Embryonic facial prominence (tissue), 1 donor: ENCODE results near the gene HNRNPUL1.
"Not testable (repeated sequence)": the region's sequence is repeated elsewhere in the genome, so short reads cannot be mapped to it uniquely, and the experiment has no call there.

ENCODE experiments used
- DNase-seq: peaks from one replicate; pipeline ENCODE4 v3.0.0-alpha.2; 2016; ENCODE audit errors: extremely low spot score

Gene HNRNPUL1

DNA sequence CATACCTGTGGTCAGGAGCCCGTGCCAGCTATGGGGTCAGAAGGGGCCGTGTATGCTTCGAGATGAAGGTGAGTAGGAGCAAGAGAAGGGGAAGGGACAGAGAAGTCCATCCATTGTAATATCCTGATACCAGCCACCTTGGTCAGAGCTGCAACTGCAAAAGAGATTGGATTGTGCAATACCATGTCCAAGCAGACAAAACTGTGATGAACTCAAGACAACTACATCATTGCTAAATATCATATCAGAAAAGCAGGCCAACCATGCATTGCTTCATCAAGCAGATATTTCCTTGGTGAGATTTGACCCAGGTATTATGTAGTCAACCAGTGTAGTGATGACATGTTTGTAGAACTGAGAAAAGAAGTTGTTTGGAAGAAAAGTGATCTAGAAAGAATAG, 12.1 kb downstream of the HNRNPUL1 start:
- DNase-seq: no peak

- DNase-seq: no peak
Observed at GRCh38 chr19:41278478-41278877, 14.3 kb downstream of the HNRNPUL1 start.

- DNase-seq: no peak
Observed at GRCh38 chr19:41288673-41289530, 24.7 kb downstream of the HNRNPUL1 start.

DNA sequence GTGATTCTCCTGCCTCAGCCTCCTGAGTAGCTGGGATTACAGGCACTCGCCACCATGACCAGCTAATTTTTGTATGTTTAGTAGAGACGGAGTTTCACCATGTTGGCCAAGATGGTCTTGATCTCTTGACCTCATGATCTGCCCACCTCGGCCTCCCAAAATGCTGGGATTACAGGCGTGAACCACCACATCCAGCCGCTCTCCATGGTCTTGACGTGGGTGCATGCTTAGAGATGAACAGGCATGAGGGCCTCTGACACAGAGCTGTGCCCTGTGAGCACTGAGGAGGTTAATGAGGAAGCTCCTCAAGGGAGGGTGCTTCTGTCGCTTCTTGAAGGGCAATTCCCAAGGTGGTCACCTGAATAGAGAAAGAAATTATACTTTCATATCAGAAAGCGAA, 25.6 kb downstream of the HNRNPUL1 start:
- DNase-seq: not testable (repeated sequence)

DNA sequence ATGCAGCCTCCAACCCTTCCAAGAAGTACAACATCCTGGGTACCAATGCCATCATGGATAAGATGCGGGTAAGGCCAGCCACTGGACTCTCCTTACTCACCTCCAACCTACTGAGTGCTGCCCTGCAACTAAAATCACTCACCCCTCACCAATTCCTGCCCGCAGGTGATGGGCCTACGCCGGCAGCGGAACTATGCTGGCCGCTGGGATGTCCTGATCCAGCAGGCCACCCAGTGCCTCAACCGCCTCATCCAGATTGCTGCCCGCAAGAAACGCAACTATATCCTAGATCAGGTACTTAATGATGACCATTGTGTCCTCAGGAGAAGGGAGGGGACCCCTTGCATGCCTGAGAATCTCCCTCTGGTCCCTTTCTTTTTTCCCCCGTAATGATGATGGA, 30.2 kb downstream of the HNRNPUL1 start:
- DNase-seq: no peak

DNA sequence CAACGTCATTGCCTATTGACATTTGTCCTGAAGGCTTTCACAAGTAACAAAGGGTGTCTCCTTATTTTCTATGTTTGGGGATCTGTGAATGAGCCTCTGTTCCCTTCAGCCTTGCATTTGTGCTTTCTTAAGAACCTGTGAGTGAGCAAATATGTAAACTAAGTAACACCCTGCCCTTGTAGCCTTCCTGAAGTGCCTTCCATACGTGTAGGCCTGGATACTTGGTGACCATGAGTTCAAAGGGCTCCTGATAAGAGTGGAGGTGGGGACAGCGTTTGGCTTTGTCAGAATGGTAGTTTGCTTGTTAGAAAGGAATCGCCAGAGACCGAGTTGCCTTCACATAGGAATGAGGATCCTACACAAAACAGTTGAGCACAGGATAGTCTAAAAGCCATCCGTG, 31.3 kb downstream of the HNRNPUL1 start:
- DNase-seq: no peak

GRCh38 chr19:41296433-41296871, 32.3 kb downstream of the HNRNPUL1 start:
- no peak for DNase-seq

DNA sequence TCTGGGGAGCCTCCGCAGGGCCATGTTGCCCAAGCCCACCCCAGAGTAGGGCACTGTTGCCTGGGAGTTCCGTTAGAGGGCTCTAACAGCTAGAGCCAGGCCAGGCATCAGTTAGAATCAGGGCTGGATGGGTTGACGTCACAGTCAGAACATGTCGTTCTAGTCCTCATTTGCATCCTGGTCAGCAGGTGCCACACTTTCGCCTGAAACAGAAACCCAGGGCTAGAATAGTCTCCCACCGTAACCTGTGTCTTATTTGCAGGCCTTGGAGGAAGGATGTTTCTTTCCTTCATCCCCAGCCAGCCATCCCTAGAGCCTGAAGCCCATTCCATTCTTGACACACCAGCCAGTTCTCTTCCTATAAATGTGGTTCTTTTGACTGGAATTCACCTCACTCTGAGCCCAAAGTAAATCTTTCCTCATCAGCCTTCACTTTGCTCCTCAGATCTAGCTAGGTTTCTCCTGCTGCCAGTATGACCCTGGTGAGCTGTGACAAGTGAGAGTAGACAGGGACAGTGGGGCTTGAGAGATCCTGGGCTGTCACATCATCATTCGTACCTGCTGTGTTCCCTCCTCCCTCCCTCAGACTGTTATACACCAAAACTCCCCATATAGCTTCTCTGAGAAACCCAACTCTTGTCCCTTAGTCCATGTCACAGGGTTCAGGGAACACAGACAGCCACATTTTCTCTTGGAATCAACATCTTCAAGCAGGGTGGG, 33.6 kb downstream of the HNRNPUL1 start:
- no peak for DNase-seq

GRCh38 chr19:41298348-41298964, 34.3 kb downstream of the HNRNPUL1 start:
- no peak for DNase-seq

DNA sequence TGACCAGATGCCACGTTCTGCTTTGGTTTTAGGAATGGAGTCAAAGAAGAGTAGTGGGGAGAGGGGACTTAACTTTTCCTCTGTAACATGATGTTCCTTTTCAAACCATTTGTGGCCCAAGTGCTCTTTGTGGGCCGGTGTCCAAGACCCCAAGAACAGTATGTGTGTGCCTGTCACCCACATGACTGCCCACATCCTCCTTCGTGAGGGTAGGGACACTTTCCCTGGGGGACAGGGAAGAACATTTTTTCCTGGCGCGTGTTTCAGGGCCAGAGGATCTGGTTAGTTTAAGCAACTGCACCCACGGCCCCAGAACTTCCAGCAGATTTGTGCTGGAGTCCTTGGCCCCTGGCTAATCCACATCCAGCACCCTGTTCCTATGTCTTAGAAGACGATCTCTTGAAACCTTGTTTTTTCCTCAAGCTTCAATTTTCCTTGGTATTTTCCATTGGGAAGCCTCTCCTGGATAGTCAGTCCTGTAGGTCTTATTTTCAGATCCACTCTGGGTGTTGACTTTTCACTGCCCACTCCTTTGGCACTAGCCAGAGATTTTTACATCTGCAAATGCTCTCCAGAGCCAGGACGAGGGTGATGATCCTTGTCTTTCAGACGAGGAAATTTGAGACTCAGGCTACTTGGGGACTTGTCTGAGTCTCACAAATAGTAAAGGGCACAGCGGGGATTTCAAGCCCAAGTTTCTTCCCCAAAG, 35.0 kb downstream of the HNRNPUL1 start:
- DNase-seq: no peak

- DNase-seq: no peak
Observed at GRCh38 chr19:41299755-41300089, 35.5 kb downstream of the HNRNPUL1 start.

GRCh38 chr19:41300555-41300954, 36.4 kb downstream of the HNRNPUL1 start:
- DNase-seq: no peak

GRCh38 chr19:41302624-41303351, 38.6 kb downstream of the HNRNPUL1 start:
- DNase-seq: no peak

DNA sequence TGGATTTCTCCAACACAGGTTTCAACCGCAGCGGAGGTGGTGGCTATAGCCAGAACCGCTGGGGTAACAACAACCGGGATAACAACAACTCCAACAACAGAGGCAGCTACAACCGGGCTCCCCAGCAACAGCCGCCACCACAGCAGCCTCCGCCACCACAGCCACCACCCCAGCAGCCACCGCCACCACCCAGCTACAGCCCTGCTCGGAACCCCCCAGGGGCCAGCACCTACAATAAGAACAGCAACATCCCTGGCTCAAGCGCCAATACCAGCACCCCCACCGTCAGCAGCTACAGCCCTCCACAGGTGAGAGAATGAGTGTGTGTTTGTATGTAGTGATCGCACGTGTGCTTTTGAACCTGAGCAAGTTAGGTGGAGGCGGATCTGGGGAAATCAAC, 39.8 kb downstream of the HNRNPUL1 start:
- no peak for DNase-seq

DNA sequence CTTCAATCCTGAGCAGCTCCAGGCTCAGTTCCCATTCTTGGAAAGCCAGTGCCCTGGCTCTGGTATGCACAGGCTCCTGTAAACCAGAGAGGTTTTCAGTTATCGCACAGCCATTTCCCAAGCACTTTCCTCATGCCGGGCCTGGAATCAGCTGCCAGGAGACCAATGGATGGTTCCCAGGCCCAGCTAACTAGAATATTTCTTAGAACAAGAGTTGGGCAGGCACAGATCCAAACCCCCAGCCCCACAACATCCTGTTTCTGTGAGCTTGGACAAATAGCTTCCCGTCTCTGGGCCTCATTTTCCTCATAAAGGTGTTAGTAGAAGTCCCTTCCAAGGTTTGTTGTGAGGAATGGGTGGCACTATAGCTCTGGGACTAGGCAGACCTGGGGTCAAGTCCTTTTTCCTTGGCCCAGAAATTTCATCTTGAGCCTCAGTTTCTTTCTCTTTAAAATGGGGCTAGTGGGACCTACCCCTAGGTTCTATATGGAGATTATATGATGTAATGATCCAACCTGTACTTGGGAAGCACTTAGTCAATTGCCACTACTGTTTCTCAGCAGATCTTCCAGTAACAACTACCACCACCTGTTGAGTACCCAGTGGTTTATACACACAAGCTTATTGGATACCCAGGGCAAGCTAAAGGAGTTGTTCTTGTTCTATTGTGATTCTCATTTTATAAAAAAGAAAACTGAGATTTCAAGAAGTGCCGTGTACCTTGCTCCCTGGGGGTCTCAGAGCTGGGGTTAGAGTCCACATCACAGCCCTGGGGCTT, 40.7 kb downstream of the HNRNPUL1 start:
- no peak for DNase-seq

DNA sequence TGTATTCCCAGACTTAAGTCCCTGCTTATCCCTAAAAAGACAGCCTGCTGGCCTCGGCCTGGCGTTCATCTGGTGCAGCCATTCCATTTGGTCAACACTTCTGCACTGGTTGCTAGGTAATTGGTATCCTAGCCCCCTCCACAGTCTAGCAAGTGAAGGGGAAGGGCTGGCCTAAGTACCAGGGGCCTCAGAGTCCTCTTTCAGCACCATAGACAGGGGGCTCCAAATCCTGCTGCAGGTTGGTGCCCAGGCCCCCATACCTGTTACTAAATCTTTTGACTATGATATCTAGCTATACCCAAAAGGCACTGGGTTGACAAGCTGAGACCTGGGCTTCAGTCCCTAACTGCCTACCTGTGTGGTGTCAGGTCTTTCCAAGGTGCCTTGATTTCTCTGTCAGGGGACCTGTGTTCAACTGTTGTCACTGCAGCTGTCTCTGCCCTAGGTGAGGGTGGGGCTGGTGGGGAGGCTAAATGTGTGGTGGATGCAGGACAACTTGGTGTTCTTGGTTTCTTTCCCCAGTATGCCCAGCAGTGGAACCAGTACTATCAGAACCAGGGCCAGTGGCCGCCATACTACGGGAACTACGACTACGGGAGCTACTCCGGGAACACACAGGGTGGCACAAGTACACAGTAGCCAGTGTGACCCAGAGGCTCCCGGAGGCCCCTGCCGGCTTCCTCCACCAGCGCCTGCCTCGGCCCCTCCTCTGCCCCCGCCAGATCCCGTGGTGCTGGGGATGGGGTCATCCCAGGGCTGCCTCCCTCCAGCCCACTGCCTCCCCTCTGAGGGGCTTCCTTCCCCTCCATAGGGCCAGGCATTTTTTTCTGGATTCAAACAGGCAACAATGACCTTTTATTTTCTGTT, 42.0 kb downstream of the HNRNPUL1 start:
- DNase-seq: no peak

GRCh38 chr19:41307090-41307875, 43.1 kb downstream of the HNRNPUL1 start:
- no peak for DNase-seq

DNA sequence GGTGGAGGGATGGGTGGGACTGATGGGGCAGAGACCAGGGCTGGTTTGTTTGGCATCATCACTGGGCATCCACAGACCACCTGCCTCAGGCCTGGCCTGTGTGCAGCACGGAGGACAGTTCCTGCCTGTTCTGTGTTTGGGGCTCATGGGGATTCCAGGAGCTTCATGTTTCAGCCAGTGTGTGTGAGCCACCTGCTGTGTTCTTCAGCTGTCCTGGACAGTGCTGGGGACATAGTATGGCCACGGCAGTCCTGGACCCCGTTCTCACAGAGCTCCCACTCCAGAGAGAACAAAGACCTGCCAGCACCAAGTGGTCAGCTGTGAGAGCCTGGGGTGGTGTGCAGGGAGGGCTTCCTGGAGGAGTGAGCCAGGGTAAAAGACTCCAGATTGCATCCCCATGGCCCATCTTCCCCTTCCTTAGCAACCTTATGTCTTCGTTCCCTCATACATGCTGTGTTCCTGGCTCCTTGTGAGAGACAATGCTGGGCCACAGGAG, 43.8 kb downstream of the HNRNPUL1 start:
- DNase-seq: no peak
